HG02884 (cell line): Measurements from ENCODE around the gene OLA1.

Source experiments
- ATAC-seq: cut with Tn5 transposase; IDR thresholded peaks from one replicate; pipeline ENCODE4 v1.9.1; 2021; ENCODE audit warnings: mild to moderate bottlenecking, moderate library complexity; ENCODE audit not compliant: unreplicated experiment

Gene OLA1

GRCh38 chr2:174122185-174122584, 126.1 kb downstream of the OLA1 start:
- no peak for ATAC-seq

- ATAC-seq, result no peak
These were observed 126.7 kb downstream of the OLA1 start for GRCh38 chr2:174121612-174122011.

- ATAC-seq, result no peak
These were observed 127.2 kb downstream of the OLA1 start for GRCh38 chr2:174121175-174121574.

- no peak for ATAC-seq
These were observed 128.0 kb downstream of the OLA1 start for GRCh38 chr2:174120346-174120745.

GRCh38 chr2:174117951-174118930, 130.1 kb downstream of the OLA1 start:
- no peak for ATAC-seq

GRCh38 chr2:174112073-174112472, 136.3 kb downstream of the OLA1 start:
- no peak for ATAC-seq

GRCh38 chr2:174108579-174108978, 139.8 kb downstream of the OLA1 start:
- ATAC-seq, result no peak

GRCh38 chr2:174106736-174107135, 141.6 kb downstream of the OLA1 start:
- ATAC-seq, result no peak

GRCh38 chr2:174094542-174094941, 153.8 kb downstream of the OLA1 start:
- ATAC-seq, result no peak

GRCh38 chr2:174090476-174090875, 157.9 kb downstream of the OLA1 start:
- ATAC-seq, result no peak

- ATAC-seq, result no peak
These were observed 159.4 kb downstream of the OLA1 start for GRCh38 chr2:174088706-174089460.

GRCh38 chr2:174086708-174087107, 161.6 kb downstream of the OLA1 start:
- ATAC-seq, result no peak

GRCh38 chr2:174085781-174086180, 162.6 kb downstream of the OLA1 start:
- no peak for ATAC-seq

- ATAC-seq, result no peak
These were observed 164.4 kb downstream of the OLA1 start for GRCh38 chr2:174083843-174084458.

GRCh38 chr2:174080672-174081121, 167.6 kb downstream of the OLA1 start:
- ATAC-seq, result no peak

- no peak for ATAC-seq
These were observed 170.1 kb downstream of the OLA1 start for GRCh38 chr2:174078275-174078674.

GRCh38 chr2:174076975-174077374, 171.4 kb downstream of the OLA1 start:
- no peak for ATAC-seq

- no peak for ATAC-seq
These were observed 172.3 kb downstream of the OLA1 start for GRCh38 chr2:174076040-174076439.

GRCh38 chr2:174074831-174075230, 173.5 kb downstream of the OLA1 start:
- ATAC-seq, result no peak

- ATAC-seq, result no peak
These were observed 175.5 kb downstream of the OLA1 start for GRCh38 chr2:174072857-174073256.

GRCh38 chr2:174072069-174072468, 176.3 kb downstream of the OLA1 start:
- ATAC-seq, result no peak
